EL (cell line): ENCODE measurements around the gene TATDN2.

ENCODE experiments used
- DNase-seq: peaks from one replicate; pipeline ENCODE4 v3.0.0-alpha.2; 2016

TATDN2 gene

GRCh38 chr3:10272977-10273376, 24.7 kb downstream of the TATDN2 start:
- DNase-seq, result no peak

DNA sequence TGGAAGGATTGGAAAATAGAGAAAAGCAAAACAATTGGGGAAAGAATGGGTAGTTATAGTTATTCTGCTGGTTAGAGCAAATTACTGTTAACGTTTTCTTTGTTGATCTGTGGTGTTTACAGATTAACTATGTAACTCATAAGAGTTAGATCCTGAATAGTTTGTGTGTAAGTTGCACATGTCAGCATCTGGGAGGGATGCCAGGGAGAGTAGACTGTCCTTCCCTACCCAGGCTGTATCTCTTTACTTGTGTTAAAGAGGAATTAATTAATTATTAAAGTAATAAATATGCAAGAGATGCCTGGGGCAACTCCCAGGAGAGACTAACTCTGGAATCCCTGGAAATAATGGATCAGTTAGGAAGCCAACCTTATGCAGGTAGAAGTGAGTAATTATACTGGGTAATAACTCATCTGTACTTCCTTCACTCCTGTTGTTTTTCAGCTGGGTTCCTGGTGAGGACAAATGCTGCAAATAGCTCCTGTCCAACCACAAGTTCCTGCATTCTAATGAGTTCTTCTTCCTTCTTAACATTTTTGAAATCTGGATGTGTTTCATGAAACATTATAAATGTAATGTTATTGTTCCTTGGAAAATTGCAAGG, 25.5 kb downstream of the TATDN2 start:
- DNase-seq, result no peak

- DNase-seq, result no peak
These were observed 26.3 kb downstream of the TATDN2 start for GRCh38 chr3:10274601-10275000.

DNA sequence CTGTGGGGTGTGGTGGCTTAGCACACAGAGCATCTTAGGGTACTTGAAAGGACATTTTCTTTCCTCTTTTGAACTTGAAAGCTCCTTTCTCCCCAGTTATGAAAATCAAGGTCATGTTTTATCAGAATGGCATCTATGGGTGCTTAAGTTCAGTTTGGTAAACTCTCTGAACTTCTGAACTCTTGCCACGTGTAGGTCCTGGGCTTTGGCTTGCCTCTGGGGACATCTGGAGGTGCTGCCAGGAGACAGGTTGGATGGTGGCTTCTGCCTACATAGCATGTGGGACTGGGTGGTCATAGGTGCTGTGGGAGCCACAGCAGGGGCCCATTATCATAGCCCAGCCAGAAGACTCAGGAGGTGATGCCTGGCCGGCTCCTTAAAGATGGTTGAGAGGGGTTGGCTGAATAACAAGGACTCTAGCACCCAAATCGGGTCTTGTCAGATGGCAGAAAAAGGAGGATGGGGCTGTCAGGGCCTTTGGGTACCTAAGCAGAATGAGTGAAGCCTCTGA, 28.9 kb downstream of the TATDN2 start:
- DNase-seq, result no peak

GRCh38 chr3:10278501-10278900, 30.2 kb downstream of the TATDN2 start:
- DNase-seq, result no peak

- no peak for DNase-seq
These were observed 31.3 kb downstream of the TATDN2 start for GRCh38 chr3:10279384-10280176.

GRCh38 chr3:10280177-10280529, 31.9 kb downstream of the TATDN2 start:
- DNase-seq, result no peak

DNA sequence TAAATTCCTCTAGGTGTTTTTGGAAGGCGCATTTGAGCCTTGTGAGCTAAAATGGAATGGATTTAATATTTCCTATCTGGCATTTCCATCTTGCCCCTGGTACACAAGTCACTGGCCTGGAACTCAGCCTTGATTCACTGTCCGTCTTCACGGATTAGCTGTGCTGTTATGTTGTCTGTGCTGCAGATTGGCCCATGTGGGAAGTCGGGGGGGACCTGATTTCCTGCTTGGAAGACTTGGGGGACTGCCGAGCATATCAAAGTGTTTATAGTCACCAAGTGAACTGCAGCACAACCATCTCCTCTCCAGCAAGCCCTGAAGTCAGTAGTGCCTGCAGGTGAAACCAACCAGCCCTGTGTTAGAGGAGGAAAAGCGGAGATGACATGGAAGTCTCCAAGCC, 32.3 kb downstream of the TATDN2 start:
- DNase-seq, result no peak

GRCh38 chr3:10281951-10282350, 33.7 kb downstream of the TATDN2 start:
- no peak for DNase-seq

- DNase-seq, result no peak
These were observed 35.4 kb downstream of the TATDN2 start for GRCh38 chr3:10283638-10284037.

- DNase-seq, result no peak
These were observed 36.2 kb downstream of the TATDN2 start for GRCh38 chr3:10284496-10284895.

DNA sequence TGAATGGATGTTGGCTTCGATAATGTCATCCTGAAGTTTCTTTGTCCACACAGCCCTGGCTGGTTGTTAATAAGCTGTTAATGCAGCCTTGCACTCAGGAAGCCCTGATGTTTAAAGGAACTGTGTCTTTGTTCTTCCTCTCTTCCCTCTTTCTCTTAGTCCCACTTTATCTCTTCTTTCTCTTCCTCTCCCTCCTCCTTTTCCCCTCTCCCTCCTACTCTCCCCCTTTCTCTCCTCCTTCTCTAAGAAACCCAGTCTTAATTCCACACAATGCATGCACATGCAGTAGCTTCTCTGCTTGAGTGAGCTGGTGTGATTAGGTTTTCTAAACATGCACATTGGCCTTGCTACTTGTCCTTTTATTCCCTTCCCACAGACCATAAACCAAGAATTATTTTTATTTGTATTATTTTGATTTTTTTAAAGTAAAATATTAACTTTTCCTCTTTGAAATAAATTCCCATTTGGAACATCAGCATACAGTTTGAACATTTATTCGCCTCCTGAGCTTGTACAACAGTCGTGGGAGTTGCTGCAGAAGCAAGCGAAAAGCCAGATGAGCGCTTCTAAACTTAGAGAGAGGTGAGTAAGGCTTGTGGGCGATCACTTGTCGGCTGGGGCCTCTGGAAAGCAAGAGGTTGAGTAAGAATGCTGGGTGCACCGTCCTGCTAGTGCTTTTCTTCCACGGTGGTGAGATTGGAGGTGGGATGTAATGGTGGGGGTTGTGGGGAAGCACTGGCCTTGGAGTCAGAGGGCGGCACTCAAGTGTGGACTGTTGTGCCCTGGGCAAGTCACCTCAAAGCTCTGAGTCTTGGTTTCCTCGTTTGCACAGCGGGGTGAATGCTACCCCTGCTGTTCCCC, 37.2 kb downstream of the TATDN2 start:
- no peak for DNase-seq

- DNase-seq, result no peak
These were observed 37.9 kb downstream of the TATDN2 start for GRCh38 chr3:10286133-10286524.

- peak; percentile 38 for DNase-seq
These were observed 38.5 kb downstream of the TATDN2 start for GRCh38 chr3:10286596-10287295.

- DNase-seq, result no peak
These were observed 39.8 kb downstream of the TATDN2 start for GRCh38 chr3:10287936-10288574.

GRCh38 chr3:10288575-10288960, 40.3 kb downstream of the TATDN2 start:
- no peak for DNase-seq

- DNase-seq, result no peak
These were observed 40.8 kb downstream of the TATDN2 start for GRCh38 chr3:10289077-10289476.

DNA sequence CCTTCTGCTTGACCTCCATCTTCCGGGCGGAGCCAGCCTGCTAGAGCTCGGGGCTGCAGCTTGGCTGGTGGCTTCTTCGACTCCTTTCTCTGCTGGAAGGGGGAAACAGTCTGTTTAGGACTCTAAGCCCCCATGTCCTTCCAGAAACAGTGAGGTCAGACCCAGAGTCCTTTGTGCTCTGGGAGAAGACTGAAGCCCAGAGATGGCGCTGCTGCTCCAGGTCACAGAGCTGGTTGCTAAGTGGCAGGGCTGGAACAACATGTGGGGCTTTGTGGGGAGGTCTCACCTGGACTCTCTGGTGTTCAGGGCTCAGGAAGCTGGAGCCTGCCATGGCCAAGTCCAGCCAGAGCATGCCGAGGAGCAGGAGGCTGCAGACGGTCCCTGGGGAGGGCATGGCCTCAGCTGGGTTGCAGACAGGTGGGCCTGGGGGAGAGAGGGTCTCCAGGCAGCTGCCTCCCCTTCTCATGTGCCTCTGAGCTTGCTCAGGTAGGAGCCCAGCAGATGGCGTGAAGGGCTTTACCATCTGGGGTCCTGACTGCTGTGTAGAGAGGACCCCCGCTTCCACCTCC, 41.6 kb downstream of the TATDN2 start:
- no peak for DNase-seq

DNA sequence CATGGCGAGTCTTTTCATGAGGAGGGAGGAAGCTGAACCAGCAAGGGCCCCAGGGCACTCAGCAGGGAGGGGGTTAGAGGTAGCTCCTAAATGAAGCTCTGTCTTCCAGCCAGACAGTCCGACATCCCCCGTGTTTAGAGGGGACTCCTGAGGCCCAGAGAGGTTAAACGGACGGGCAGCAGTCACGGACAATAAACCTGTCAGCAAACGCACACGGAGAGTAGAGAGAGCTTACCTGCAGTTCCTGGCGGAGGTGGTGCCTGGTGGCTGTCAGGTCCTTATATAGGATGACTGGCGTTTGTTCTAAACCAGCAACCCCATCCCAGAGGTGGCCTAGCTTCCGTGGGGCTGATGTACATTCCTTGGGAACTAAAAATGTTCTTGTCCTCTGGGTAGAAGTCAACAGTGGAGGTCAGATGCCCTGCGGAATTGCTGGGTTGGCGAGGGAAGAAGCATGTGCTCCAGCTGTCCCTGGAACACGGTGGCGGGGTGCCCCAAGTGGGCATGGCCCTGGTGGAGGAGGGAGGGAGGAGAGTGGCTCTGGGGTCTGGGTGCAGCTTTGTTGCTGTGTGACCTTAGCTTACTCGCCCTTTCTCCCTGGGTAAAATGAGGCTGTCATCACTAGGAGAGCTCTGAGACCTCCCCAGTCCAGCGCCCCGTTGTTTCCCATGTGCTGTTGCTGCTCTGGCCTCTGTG, 42.4 kb downstream of the TATDN2 start:
- no peak for DNase-seq

DNA sequence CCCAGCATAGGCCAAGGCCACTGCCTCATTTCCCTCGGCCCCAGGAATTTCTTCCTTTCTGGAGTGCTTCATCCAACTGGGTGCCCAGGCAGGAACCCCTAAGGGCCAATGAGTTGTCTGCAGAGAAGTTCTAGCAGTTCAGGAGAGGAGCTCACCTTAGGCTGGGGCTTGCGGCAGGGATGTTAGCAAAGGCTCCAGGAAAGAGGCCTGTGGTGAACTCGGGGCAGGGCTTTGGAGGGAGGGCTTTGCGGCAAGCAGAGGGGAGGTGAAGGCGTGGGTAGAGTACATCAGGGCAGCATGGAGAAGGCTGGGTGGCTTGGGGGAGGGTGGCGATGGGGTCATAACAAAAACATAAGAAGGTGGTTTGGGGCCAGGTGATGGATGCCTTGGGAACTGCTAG, 43.4 kb downstream of the TATDN2 start:
- DNase-seq, result no peak
